ENCODE results near the gene COX4I2.

- no peak for TF ChIP-seq BHLHE40 (IDR thresholded peaks at IDR 0.05; ENCODE audit: borderline replicate concordance)
- no peak for TF ChIP-seq SUZ12 (IDR thresholded peaks at IDR 0.05)
- no peak for TF ChIP-seq LEF1 (IDR thresholded peaks at IDR 0.05; ENCODE audit: borderline replicate concordance)
- no peak for TF ChIP-seq FOXM1 (IDR thresholded peaks at IDR 0.05; ENCODE audit: borderline replicate concordance)
These were observed 605 bp downstream of the COX4I2 start for GRCh38 chr20:31638317-31638716.
